Prostate gland (tissue), 2 donors: ENCODE measurements around the gene RALGDS. TPM values are rescaled to one million over a fixed set of nuclear protein-coding genes. Genes with fewer than 3 reads are reported as not detected.
A peak's percentile ranks its signal among the peaks of the same experiment; 100 is the strongest.

Experiments
- DNase-seq: peaks from one replicate; pipeline ENCODE4 v3.0.0-alpha.2; 2019; ENCODE audit warnings: low spot score
- H3K27ac ChIP-seq, 2 donors: fragments of 200-600 bp; sonication (generic); 2 replicates each; pipeline ENCODE4 v1.5.1; 2017 to 2019
- H3K27me3 ChIP-seq: fragments of 200-600 bp; sonication (generic); replicated peaks from 2 replicates; pipeline ENCODE4 v1.5.1; 2019; ENCODE audit not compliant: insufficient read depth
- H3K36me3 ChIP-seq, 2 donors: fragments of 200-600 bp; sonication (generic); 1 replicate in 1 of 2; 2 replicates in 1 of 2; pipeline versions ENCODE4 v1.5.1 to v1.8.1; 2017 to 2019
- H3K4me1 ChIP-seq: fragments of 200-600 bp; sonication (generic); replicated peaks from 2 replicates; pipeline ENCODE4 v1.5.1; 2019
- H3K4me3 ChIP-seq, 2 donors: fragments of 200-600 bp; sonication (generic); 2 replicates each; pipeline ENCODE4 v1.5.1; 2017 to 2019
- H3K9me3 ChIP-seq: fragments of 200-600 bp; sonication (generic); 2 replicates; pipeline ENCODE4 v1.5.1; 2017
- POLR2A ChIP-seq: fragments of 450-650 bp; IDR thresholded peaks from one replicate; pipeline ENCODE4 v1.6.1; 2016; ENCODE audit warnings: antibody characterized with exemption, mild to moderate bottlenecking
- POLR2AphosphoS5 ChIP-seq: sonication (generic); formaldehyde crosslinking; IDR thresholded peaks from one replicate; pipeline ENCODE4 v1.6.1; 2017; ENCODE audit warnings: antibody characterized with exemption
- WGBS: methylation state at CpG from one replicate; pipeline ENCODE4 v1.1.5; 2018; 5-methylcytosine and 5-hydroxymethylcytosine counted together
- intact Hi-C: fragments of 100-400 bp; cut with DNase I; formaldehyde crosslinking; loops from one replicate; pipeline ENCODE4 v1.14.2; 2022
- total RNA-seq, 2 donors: library from RNA; depleted of rRNA; stranded (reverse); fragments of >200 nt; gene quantifications; one replicate each; pipeline ENCODE4 v1.1.0, GENCODE V29; 2016
- TF ChIP-seq, protein P1 (sequence below), 4 experiments: fragments of 200-600 bp in 2 of 4; fragments of 450-650 bp in 2 of 4; sonication (generic) in 2 of 4; IDR thresholded peaks; 1 replicate in 3 of 4; 2 replicates in 1 of 4; pipeline ENCODE4 v1.5.1; 2016 to 2019; ENCODE audit warnings: antibody characterized with exemption in 4 of 4, mild to moderate bottlenecking in 2 of 4, moderate library complexity in 2 of 4

RALGDS gene
- total RNA-seq, 2 donors from 2014 or later = 49.6 to 77.4 TPM

DNA sequence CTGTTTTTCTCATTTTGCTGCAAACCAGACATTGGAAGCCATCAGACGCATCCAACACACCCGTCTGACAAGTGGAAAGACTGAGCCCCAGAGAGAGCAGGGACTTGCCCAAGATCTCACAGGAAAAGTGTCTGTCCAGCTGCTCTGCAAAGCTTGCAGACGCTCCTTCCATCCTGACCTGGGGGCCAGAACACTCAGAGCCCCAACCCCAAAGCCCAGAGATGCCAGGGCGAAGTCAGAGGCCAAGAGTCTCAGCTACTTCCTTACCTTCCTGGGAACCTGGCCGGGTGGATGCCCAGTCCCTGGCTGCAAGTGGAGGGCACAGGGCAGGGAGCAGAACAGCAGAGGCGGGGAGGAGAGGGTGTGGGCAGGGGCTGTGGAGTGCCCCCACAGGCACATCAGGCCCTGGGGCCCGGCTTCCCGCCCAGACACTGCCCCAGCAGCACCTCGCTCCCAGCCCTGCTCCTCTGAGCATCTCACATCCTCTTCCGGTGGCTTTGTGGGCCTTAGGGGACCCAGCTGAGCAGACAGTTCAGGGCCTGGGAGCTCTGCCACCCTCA is 9.7 kb upstream of the RALGDS start:
- Histone ChIP-seq H3K27me3 (no peaks in the 10 kb centered on the region), H3K4me3 (no peak overlapping the region), H3K36me3 (no peaks in the 10 kb centered on the region), H3K9me3 (no peaks in the 10 kb centered on the region), H3K4me1 (peaks cover 52% of the 10 kb centered on the region), H3K27ac (peak overlapping the region in 1 of 2 donors; percentile 3)
- no peak for DNase-seq
- intact Hi-C loops = no loop called here
- TF ChIP-seq POLR2AphosphoS5 = no peak
- TF ChIP-seq, protein P1, sequence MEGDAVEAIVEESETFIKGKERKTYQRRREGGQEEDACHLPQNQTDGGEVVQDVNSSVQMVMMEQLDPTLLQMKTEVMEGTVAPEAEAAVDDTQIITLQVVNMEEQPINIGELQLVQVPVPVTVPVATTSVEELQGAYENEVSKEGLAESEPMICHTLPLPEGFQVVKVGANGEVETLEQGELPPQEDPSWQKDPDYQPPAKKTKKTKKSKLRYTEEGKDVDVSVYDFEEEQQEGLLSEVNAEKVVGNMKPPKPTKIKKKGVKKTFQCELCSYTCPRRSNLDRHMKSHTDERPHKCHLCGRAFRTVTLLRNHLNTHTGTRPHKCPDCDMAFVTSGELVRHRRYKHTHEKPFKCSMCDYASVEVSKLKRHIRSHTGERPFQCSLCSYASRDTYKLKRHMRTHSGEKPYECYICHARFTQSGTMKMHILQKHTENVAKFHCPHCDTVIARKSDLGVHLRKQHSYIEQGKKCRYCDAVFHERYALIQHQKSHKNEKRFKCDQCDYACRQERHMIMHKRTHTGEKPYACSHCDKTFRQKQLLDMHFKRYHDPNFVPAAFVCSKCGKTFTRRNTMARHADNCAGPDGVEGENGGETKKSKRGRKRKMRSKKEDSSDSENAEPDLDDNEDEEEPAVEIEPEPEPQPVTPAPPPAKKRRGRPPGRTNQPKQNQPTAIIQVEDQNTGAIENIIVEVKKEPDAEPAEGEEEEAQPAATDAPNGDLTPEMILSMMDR (IDR thresholded peaks at IDR 0.05) = no peak
- TF ChIP-seq POLR2A = no peak
- WGBS = 87% methylated on average over 10 of the region's 10 CpGs

DNA sequence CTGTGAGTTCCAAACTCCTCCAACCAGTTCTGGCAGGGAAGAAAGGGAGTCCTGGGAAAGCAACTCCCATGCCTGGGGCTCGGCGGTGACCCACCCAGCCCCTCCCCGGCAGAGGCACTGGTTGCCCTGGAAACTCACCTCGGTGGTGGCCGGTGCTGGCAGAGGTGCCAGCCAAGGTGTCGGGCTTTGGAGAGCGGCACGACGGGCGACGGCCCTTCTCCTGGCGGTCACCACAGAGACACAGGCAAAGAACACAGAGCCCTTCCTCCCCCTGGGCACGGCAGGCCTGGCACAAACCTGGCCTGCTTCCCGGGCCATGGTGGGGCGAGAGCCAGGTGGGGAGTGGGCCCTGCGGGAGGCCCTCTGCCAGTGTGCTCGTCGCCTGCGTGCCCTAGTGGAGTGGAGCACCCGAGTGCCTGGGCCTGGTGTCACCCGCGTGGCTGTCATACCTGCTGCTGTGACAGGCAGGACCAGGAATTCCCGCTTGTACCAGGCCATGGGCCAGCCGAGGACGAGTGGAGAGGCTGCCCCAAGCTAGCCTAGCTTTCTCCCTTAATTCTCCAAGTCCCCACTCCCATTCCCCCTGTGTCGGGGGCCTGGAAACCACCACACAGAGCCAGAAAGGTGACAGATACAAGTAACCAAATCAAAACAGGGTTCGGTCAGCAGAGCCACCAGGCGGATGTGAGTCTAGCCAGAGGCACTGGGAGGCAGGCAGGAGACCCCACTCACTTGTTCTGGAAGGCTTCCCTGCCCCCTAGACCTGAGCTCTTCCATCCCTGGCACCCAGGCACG is 8.2 kb upstream of the RALGDS start:
- 58% methylated on average over 29 of the region's 29 CpGs for WGBS
- peak overlapping the region; percentile 50 to 66 for H3K27ac ChIP-seq
- intact Hi-C loops = no loop called here

DNA sequence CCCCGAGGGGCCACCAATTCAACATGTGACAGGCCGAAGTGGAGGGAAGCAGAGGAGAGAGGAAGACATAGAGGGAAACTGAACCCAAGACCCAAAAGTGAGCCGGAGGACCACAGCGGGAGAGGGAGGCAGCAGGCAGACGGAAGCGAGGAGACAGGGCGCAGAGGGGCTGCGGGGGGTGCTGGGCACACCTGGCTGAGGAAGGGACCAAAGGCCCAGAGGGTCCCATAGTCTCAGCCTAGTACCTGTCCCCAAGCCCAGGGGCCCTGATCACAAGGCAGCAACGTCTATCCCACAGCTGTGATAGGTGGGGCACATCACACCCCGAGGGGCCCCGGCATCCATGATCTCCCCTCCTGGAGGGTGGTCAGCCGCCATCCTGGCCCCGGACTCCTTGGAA is 7.1 kb upstream of the RALGDS start:
- no peaks in the 10 kb centered on the region for H3K27me3 ChIP-seq
- peaks cover 29% of the 10 kb centered on the region for H3K4me1 ChIP-seq
- no peak overlapping the region for H3K4me3 ChIP-seq
- DNase-seq = no peak
- H3K27ac ChIP-seq = peak overlapping the region; percentile 50 to 66
- TF ChIP-seq, protein P1 (IDR thresholded peaks at IDR 0.05) = no peak
- TF ChIP-seq POLR2AphosphoS5 (no peak), POLR2A (no peak)
- WGBS = 85% methylated on average over 13 of the region's 13 CpGs
- no peaks in the 10 kb centered on the region for H3K36me3 ChIP-seq
- intact Hi-C loops = no loop called here
- no peaks in the 10 kb centered on the region for H3K9me3 ChIP-seq

More for the DNA sequence above, 8.2 kb upstream of the RALGDS start:
- no peaks in the 10 kb centered on the region for H3K36me3 ChIP-seq
- H3K4me3 ChIP-seq = no peak overlapping the region
- no peaks in the 10 kb centered on the region for H3K9me3 ChIP-seq
- TF ChIP-seq, protein P1 (IDR thresholded peaks at IDR 0.05) = peak in 1 of 4 experiments; percentile 18
- peak; percentile 25 for TF ChIP-seq POLR2A
- TF ChIP-seq POLR2AphosphoS5 = peak; percentile 21
- H3K4me1 ChIP-seq = peaks cover 39% of the 10 kb centered on the region
- peak; percentile 57 for DNase-seq
- H3K27me3 ChIP-seq = no peaks in the 10 kb centered on the region

DNA sequence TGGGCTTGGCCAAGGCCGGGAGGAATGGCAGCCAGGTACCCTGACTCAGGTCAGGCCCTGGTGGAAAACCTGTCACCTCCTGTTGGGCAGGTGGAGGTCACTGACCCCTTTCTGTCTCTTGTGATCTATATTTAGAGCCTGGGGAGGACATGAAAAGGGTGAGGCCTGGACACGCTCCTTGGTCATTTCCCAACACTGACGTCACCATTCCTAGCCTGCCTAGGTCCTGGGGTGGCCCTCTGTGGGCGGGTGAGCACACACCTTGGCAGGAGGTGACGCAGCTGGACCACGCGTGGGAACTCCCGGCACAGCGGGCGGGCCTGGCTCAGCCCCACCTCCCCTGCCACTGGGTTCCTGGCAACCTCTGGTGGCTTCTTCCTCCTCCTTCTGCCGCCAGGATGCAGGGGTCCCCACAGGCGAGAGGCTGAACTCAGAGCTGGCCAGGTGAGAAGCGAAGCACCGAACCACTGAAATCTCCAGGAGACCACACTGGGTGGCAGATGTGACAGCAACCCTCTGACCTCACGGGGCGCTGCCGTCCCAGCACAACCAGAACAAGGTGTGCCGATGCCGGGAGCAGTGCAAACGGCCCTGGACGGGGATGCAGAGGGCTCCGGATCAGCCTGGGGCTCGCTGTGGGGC is 6.4 kb upstream of the RALGDS start:
- peaks cover 24% of the 10 kb centered on the region for H3K4me1 ChIP-seq
- no peak overlapping the region for H3K4me3 ChIP-seq
- H3K27ac ChIP-seq = peak overlapping the region; percentile 65 to 66
- intact Hi-C loops = no loop called here
- 72% methylated on average over 23 of the region's 23 CpGs for WGBS
- DNase-seq = peak; percentile 62
- TF ChIP-seq POLR2A = peak; percentile 53
- TF ChIP-seq, protein P1 (IDR thresholded peaks at IDR 0.05) = no peak
- peak; percentile 71 for TF ChIP-seq POLR2AphosphoS5
- no peaks in the 10 kb centered on the region for H3K36me3 ChIP-seq
- no peaks in the 10 kb centered on the region for H3K9me3 ChIP-seq
- no peaks in the 10 kb centered on the region for H3K27me3 ChIP-seq
